HepG2 (cell line): ENCODE results near the gene IQCE. TPM values are rescaled to one million over a fixed set of nuclear protein-coding genes. Genes with fewer than 3 reads are reported as not detected.

ENCODE experiments used
- ATAC-seq: fragments of 200-7000 bp; cut with Tn5 transposase; 3 replicates; pipeline ENCODE4 v1.9.1; 2020; ENCODE audit warnings: mild to moderate bottlenecking, moderate library complexity
- BruUV-seq: library from RNA; stranded (reverse); fragments of 400-500 nt; replicated peaks from 2 replicates; lab custom pipeline; 2021; lab: Mats Ljungman, UMichigan
- CTCF ChIA-PET: fragments of 300-600 bp; formaldehyde crosslinking; extraction: SDS; loops from one replicate; lab custom pipeline; 2021; ENCODE audit warnings: low total read pairs, inconsistent platforms, low intra/inter-chr PET ratio; lab: Yijun Ruan, JAX
- POLR2A ChIA-PET: fragments of 350-600 bp; sonication (Branson Sonifier 250); formaldehyde crosslinking; loops from one replicate; lab custom pipeline; 2020; ENCODE audit warnings: antibody characterized with exemption, inconsistent platforms; lab: Yijun Ruan, JAX
- DNase-seq: peaks from one replicate; pipeline ENCODE4 v3.0.0-alpha.2; 2015; ENCODE audit warnings: low spot score
- FAIRE-seq: peaks from 3 replicates; lab custom pipeline; 2011; peaks lifted over from hg19 to GRCh38; lab: Jason Lieb, UNC
- H2AFZ ChIP-seq: one replicate; pipeline ENCODE4 v1.6.1; 2011; ENCODE audit warnings: low read length, inconsistent platforms
- H3K27ac ChIP-seq: fragments of 300-600 bp; 3 replicates; pipeline ENCODE4 v1.8.0; 2011; ENCODE audit warnings: mixed run types, mild to moderate bottlenecking, mixed read lengths, low read length, inconsistent platforms; ENCODE audit not compliant: insufficient read depth; ENCODE audit errors: extremely low read length
- H3K27me3 ChIP-seq, 2 experiments: fragments of 200-600 bp in 1 of 2; 2 replicates in 1 of 2; 3 replicates in 1 of 2; pipeline versions ENCODE4 v1.6.0 to v1.8.0; 2011; ENCODE audit warnings: low read length in 2 of 2, mild to moderate bottlenecking in 2 of 2, moderate library complexity in 2 of 2, inconsistent platforms in 1 of 2; ENCODE audit not compliant: insufficient read depth in 2 of 2, control insufficient read depth in 1 of 2
- H3K36me3 ChIP-seq, 2 experiments: fragments of 200-600 bp in 1 of 2; replicated peaks in 1 of 2; 2 replicates in 1 of 2; 3 replicates in 1 of 2; pipeline versions ENCODE4 v1.5.1 to v1.8.0; 2011; ENCODE audit warnings: low read length in 2 of 2, inconsistent platforms in 1 of 2; ENCODE audit not compliant: insufficient read depth in 2 of 2, control insufficient read depth in 1 of 2
- H3K4me1 ChIP-seq: 2 replicates; pipeline ENCODE4 v1.5.1; 2012; ENCODE audit warnings: low read length, inconsistent platforms; ENCODE audit not compliant: insufficient read depth
- H3K4me2 ChIP-seq: 2 replicates; pipeline ENCODE4 v1.6.0; 2011; ENCODE audit warnings: low read depth, low read length, inconsistent platforms
- H3K4me3 ChIP-seq, 3 experiments: fragments of 200-600 bp in 1 of 3; sonication (generic), shearing (Covaris generic) in 1 of 3; replicated peaks in 1 of 3; 2 replicates each; pipeline ENCODE4 v1.5.1; 2011 to 2016; ENCODE audit warnings: low read length in 3 of 3, inconsistent platforms in 2 of 3, low read depth in 2 of 3, mild to moderate bottlenecking in 2 of 3, control low read depth in 1 of 3, mixed read lengths in 1 of 3; ENCODE audit not compliant: insufficient read depth in 1 of 3
- H3K79me2 ChIP-seq: one replicate; pipeline ENCODE4 v1.6.1; 2011; ENCODE audit warnings: low read length, inconsistent platforms; ENCODE audit not compliant: insufficient read depth
- H3K9ac ChIP-seq: 2 replicates; pipeline ENCODE4 v1.6.0; 2011; ENCODE audit warnings: mild to moderate bottlenecking, low read depth, low read length, inconsistent platforms; ENCODE audit not compliant: insufficient read depth
- H3K9me3 ChIP-seq: 2 replicates; pipeline ENCODE4 v1.5.1; 2012; ENCODE audit warnings: mild to moderate bottlenecking, low read length
- H4K20me1 ChIP-seq: 2 replicates; pipeline ENCODE4 v1.6.0; 2011; ENCODE audit warnings: inconsistent platforms, mild to moderate bottlenecking, low read length, moderate library complexity; ENCODE audit not compliant: insufficient read depth
- MNT ChIP-seq: fragments of 450-650 bp; IDR thresholded peaks from 2 replicates; pipeline ENCODE4 v1.6.1; 2016
- NR2F6 ChIP-seq, 2 experiments: IDR thresholded peaks; 2 replicates each; pipeline ENCODE4 v1.6.1; 2016; ENCODE audit warnings: antibody characterized with exemption in 1 of 2, mild to moderate bottlenecking in 1 of 2
- ZNF646 ChIP-seq: sonication (generic); formaldehyde crosslinking; IDR thresholded peaks from 2 replicates; pipeline ENCODE4 v1.9.0; 2021; ENCODE audit warnings: mild to moderate bottlenecking, missing genetic modification reagents
- WGBS: methylation state at CpG from one replicate; pipeline ENCODE4 v1.1.6; 2017; ENCODE audit warnings: low lambda C conversion rate; 5-methylcytosine and 5-hydroxymethylcytosine counted together
- in situ Hi-C: cut with HindIII; loops from 2 replicates; pipeline ENCODE4 v1.10.0; 2017; ENCODE audit warnings: low pct_unique_long_range_greater_than_20kb; ENCODE audit not compliant: extremely low pct_ligation_motif_present
- intact Hi-C: fragments of 100-400 bp; cut with micrococcal nuclease; formaldehyde crosslinking; loops from one replicate; pipeline ENCODE4 v1.10.0; 2022; ENCODE audit not compliant: unreplicated experiment
- polyA plus RNA-seq, 8 experiments: library from polyadenylated mRNA; depleted of rRNA in 3 of 8; stranded (reverse) in 7 of 8; unstranded in 1 of 8; fragments of >200 nt; fragmentation: Illumina TruSeq in 4 of 8; extraction: Trizol in 4 of 8; gene quantifications; 2 replicates each; pipeline versions ENCODE4 v1.2.1 to v1.2.3, GENCODE V29; 2011 to 2016; ENCODE audit warnings: low read depth in 4 of 8, missing spikeins in 1 of 8, mixed read lengths in 1 of 8; ENCODE audit not compliant: insufficient read depth in 1 of 8
- total RNA-seq, 5 experiments: library from RNA; depleted of rRNA; stranded (reverse); fragments of >200 nt; fragmentation: Illumina TruSeq; extraction: Trizol; gene quantifications; 2 replicates each; pipeline ENCODE4 v1.2.3, GENCODE V29; 2016; ENCODE audit warnings: low read depth in 1 of 5

Gene IQCE
- total and polyA plus RNA-seq, 2 of the 13 experiments (the other 11 are each of a cell fraction or from before 2014, with no cell fraction given), result 1.5 to 2.5 TPM

- H4K20me1 ChIP-seq, result no peaks in the 10 kb centered on the region
- in situ Hi-C loops (loop anchor here (5.0 to 10.0 kb wide), 2 partner anchors 80 to 102 kb away; no protein-coding TSS in a partner anchor), intact Hi-C loops (loop anchor here (5.0 to 10.0 kb wide), 2 partner anchors 90 to 102 kb away; partner anchors contain the start of gene GRIFIN)
- DNase-seq, result no peak
- no peak for TF ChIP-seq NR2F6 (IDR thresholded peaks at IDR 0.05)
- TF ChIP-seq NR2F6 (CRISPR knock-in tag; IDR thresholded peaks at IDR 0.05), result no peak
- peak; percentile 51; the same call in 1 of the 2 replicates for TF ChIP-seq ZNF646 (CRISPR knock-in tag)
- TF ChIP-seq MNT, result 0 out of 2 replicates have a peak, but pooled peaks have one; percentile 15
- TF ChIP-seq, all 625 proteins: peak for 2
- Histone ChIP-seq H3K9me3 (no peaks in the 10 kb centered on the region), H3K27me3 (no peaks in the 10 kb centered on the region), H3K36me3 (no peaks in the 10 kb centered on the region), H3K79me2 (no peaks in the 10 kb centered on the region), H3K9ac (no peak overlapping the region), H2AFZ (no peak overlapping the region), H3K4me2 (no peak overlapping the region), H3K4me3 (no peak overlapping the region), H3K27ac (no peak overlapping the region), H3K4me1 (peaks cover 22% of the 10 kb centered on the region)
- ATAC-seq, result no peak
- 83% methylated on average over 12 of the region's 12 CpGs for WGBS
- POLR2A ChIA-PET, result no interaction called here
- peak; percentile 21 for FAIRE-seq
- BruUV-seq, result no TSS peak
- CTCF ChIA-PET, result no interaction called here
Observed at GRCh38 chr7:2564970-2565540, 6.3 kb downstream of the IQCE start.
